Measurements from ENCODE around the gene SORT1.

- TF ChIP-seq POLR2AphosphoS5 (IDR thresholded peaks at IDR 0.05) (no peak), CTCF (IDR thresholded peaks at IDR 0.05) (no peak), POLR2A (IDR thresholded peaks at IDR 0.05) (no peak)
These were observed 115.2 kb downstream of the SORT1 start for GRCh38 chr1:109282497-109282951.
